NCI-H526 (cell line): ENCODE data around the gene SCRT2.
"Not testable (repeated sequence)": the region's sequence is repeated elsewhere in the genome, so short reads cannot be mapped to it uniquely, and the experiment has no call there.

Experiments used
- DNase-seq, 2 experiments: peaks; one replicate each; lab custom pipeline; 2025; lab: John Stamatoyannopoulos, UW

The SCRT2 gene

DNA sequence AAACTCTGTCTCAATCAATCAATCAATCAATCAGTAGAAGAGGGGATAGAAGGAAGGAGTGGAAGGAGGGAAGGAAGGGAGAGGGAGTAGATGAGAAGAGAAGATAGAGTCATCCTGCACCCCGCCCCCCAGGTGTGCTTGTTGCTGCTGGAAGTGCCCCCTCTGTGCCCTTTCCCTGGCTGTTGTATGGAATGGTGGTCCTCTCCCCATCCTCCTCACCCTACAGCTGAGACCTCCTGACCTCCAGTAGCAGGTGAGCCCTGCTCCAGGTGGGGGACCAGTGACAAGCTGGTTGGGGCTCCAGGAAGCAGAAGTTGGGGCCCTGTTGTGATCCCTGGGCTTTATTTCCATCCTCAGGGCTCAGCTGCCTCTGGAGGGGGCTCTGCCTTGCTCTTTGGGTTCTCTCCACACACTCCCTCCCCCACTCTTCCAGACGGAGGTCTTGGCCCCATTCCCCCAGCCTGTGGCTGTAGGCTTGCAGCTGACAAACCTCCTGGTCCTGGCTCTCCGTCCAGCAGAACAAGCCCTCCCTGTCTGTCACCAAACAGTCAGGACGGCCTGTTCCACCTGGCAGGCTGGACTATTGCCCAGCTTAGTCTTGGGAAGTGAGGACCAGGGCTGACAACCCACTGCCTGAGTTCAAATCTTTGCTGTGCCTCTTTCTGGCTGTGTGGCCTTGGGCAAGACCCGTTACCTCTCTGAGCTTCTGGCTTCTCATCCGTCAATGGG, 26.0 kb upstream of the SCRT2 start:
- no peak for DNase-seq

DNA sequence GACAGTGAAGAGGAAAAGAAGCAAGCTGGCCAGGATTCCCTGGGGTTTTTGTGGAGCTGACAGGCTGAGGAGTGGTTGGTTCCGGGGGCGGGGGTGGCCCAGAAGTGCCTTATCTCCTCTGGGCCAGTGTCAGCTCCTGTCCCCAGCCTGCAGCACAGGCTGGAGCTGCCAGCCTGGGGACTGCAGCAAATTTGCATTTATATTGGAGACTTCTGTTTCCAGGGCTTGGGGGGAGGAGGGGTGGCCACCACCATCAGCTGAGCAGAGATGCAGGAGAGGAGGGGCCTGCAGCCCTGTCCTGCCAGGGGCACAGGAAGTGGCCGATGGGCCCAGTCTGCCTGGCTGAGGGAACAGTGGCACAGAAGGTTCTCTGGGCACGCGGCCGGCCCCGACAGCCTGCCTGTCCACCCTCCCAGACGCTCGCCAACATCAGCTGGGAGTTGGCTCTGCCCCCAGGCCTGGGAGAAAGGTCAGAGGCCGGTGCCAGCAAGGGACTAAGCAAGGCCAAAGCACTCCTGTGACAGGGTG, 24.3 kb upstream of the SCRT2 start:
- peak; percentile 67 to 88 for DNase-seq

DNA sequence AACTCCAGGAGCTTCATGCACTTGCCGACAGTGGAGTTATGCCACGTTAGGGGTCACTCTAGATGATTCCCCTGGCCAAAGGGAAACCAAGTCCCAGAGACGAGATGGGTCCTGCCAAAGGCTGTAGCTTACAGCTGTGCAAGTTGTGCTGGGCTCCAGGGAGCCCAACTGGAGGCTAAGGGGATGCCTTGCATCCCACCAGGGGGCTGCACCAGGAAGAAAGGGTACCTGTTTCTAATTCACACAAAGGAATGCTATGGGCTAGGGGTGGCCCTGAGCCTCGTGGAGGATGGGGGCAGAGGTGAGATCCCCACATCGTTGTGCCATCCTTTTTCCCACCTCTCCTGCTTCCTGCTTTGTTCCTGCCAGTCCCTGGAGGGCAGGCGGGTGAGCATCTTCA, 23.7 kb upstream of the SCRT2 start:
- DNase-seq: no peak

DNA sequence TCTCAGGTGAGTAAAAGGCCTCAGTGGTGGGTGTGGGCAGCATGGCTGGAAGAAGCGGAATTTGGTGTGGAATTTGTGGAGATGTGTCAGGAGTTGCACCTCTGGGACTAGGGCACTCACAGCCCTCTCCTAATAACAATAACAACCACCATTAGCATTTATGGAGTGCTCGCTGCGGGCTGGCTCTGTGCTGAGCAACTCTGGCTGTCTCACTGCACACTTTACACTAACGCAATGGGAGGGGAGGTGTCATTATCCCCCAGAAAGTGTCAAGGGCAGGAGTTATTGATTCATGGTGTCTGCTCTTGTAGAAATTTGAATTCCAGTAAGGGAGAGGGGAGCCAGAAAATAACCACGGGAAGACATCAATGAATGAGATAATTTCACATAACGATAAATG, 22.7 kb upstream of the SCRT2 start:
- DNase-seq: no peak

DNA sequence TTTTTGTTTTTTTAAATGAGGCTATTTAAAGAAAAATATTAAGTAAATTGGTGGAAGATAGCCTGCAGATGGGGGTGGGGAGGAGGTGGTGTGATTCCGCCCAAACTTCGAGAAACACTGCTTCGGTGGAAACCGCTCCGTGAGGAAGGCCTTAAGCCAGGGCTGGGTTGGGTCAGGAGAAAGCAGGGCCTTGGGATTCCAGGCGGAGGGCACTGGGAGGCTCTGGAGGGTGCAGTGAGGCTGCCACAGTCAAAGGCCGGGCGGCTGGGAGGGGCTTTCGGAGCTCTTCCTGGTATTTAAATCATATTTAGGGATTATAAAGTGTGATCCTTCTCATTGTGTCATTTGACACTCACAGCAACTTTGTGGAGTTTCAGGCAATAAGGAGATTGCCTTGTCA, 22.2 kb upstream of the SCRT2 start:
- DNase-seq: no peak

DNA sequence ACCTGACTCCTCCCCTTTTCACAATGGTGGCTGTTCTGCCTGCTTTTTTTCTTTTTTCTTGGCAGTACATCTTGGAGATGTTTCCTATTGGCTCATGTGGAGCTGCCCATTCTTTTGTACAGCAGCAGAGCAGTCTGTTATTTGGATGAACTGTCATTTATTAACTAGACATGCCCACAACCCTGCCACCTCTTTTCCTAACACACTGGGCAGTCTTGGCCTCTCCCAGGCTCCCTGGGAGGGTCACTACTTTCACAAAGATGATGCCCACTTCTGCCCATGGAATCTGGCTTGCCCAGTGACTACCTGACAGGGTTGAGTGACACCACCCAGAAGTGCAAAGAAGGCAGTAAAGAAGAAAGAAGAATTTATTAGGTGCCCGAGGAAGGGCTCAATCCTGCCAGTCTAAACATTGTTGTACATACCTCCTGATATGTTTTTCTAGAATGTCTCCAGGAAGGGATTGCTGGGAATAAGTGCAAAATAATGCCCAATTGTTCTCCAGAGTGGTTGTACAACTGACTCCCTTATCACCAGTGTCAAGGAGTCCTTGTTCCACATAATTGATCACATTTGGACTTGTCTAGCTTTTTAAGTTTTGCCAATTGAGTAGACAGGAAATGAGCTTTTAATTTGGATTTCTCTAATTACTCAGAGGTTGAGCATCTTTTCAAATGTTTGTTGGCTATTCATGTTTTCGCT, 19.7 kb upstream of the SCRT2 start:
- DNase-seq: no peak

DNA sequence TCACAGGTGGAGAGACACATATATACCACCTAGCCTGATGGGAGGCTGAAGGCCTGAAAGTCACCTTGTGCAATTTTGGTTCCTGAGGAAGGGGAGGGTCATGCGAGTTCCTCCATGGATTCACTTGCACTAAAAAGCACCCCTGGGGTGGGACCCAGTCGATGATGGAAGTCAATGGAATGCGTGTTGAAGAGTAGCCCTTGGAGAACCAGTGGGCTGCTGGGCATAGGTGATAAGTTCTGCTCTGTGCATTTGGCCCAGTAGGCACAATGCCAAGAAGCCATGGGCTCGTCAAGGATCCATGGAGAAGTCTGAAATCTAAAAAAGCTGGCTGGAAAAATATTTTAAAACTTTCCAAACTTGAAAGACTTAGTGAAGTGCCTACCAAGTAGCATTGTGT, 18.9 kb upstream of the SCRT2 start:
- DNase-seq: no peak

DNA sequence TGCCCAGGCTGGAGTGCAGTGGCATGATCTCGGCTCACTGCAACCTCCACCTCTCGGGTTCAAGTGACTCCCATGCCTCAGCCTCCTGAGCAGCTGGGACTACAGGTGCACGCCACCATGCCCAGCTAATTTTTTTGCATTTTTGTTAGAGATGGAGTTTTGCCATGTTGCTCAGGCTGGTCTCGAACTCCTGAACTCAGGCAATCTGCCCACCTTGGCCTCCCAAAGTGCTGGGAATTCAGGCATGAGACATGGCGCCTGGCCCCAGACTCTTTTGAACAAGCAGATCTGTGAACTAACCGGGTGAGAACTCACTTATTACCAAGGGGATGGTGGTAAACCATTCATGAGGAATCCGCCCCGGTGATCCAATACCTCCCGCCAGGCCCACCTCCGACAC, 18.2 kb upstream of the SCRT2 start:
- not testable (repeated sequence) for DNase-seq

DNA sequence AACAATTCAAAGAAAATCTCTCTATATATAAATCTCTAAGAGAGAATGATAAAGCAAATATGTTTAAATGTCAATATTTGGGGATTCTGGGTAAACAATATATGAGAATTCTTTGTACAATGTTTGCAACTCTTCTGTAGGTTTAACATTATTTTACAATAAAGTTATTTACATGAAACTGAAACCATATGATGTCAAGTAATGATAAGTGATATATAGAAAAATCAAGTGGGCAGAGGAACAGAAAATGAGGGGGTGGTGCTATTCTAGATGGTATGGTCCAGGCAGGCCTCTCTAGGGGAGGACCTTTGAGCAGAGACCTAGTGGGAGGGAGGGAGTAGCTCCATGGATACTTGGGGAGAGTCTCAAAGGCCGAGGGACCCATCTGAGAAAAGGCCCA, 16.4 kb upstream of the SCRT2 start:
- DNase-seq: no peak

DNA sequence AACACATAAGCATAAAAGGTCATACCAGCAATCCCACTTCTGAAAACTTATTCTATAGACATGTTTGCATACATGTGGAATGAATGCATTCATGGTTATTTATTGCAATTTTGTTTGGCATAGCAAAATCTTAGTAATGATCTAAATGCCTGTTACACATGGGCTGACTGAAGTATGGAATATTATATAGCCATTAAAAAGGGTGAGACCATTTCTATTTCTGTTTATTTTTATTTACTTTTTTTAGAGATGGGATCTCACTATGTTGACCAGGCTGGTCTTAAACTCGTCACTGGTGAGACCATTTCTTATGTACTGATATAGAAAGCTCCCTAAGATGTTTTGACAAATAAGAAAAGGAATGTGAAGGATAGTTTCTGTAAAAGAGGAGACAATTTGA, 14.3 kb upstream of the SCRT2 start:
- DNase-seq: no peak

DNA sequence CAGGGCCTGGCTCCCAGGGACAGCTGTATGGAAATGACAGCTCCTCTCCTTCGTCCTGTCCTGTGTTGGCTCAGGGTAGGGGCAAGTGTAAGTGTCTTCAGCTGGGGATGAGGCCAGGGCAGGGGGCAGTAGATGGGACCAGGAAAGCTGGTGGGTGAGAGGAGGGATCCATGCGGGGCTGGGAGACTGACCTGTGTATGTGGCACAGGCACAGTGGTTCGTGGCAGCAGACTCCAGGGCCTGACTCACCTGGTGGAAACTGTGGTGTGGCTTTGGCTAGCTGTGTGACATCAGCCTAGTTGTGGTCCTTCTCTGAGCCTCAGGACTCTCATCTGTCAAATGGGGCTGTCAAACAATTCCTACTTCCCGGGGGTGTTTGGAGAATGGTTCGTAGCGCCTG, 13.7 kb upstream of the SCRT2 start:
- no peak for DNase-seq

DNA sequence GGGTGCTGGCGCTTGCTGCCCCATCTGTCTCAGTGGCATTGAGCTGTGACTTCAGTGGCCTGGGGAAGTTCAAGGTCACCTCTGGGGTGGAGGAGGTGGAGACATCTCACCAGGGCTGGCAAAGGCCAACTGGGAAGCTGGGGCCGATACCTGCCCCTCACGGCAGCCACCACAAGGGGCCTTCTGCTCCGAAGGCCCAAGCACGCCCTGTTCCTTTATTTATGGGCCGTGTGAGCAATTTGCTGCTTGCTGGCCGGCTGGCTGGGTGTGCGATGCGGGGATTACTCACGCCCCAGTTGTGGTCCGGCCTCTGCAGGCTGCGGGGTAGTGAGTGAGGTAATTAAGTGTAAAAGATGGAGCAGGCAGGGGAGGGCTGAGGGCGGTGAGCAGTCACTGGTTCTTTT, 13.2 kb upstream of the SCRT2 start:
- peak in 1 of 2 experiments; percentile 86 for DNase-seq

DNA sequence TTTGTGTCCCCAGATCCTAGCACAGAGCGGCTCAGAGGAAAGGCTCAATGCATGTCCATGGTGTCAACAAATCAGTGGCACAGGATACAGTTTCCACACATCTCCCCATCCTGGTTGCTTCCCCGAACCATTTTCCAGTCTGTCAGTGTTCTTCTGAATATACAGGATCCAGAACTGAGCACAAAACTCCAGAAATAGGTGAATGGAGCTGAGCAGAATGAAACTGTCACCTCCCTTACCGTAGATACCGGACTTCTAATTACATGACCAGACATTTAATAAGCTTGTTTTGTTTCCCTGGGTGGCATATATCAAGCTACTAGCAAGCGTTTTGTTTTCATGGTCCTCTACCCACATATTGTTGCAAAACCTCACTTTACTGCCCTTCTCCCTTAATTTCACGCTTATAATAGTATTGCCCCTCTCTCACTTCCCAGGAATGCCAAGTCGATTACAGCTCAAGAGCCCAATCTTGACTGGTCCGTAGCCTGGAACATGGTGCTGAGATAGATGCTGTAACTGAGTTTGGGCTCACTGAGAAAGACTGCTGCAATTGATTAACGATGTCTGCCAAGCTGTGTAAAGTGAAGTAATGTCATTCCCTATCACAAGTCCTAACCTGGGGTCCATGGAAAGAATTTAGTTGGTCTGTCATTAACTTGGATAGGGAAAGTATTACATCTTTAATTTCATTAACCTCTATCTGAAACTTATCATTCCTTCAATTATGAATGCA, 12.0 kb upstream of the SCRT2 start:
- DNase-seq: no peak

DNA sequence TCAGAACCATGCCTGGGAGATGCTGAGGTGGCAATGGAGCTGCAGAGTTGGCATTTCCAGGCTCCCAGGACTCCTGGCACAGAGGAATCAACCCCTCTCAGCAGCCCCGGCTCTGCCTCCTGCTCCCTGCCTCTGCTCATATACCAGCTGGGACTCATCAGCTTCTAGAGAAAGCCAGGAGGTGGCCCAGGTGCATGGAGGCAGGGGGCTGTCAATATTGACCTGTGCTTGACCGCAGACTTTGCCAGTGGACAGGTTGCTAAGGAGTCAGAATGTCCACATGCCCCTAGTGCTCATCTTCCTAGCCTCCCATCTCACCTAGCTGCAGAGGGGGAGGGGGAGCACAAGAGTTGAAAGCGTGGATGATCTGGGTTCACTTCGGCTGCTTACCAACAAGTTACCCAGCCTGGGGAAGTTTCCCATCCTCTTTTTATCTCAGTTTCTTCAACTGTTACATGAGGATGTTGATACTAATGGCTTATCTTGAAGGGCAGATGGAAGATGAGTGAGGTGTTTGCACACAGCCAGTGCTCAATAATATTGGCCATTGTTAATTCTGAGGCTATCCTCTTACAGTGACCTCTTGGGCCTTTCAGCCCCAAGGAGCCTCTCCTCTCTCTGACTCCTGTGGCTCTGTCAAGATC, 9.2 kb upstream of the SCRT2 start:
- no peak for DNase-seq

DNA sequence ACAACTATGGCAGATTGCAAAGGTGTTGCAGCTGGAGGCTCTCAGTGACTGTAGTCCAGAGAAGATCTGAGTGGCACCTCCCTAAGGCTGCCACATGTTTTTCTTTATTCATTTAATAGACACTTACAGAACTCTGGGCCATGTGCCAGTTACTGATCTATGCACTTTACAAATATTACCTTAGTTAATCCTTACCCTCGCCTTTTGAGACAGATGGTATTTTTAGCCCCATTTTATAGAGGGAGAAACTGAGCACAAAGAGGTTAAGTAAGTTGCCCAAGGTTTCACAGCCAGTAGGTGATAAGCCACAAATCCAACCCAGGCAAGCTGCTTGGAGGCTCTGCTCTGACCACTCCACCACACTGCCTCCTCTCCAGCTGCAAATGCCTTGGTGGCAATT, 6.5 kb upstream of the SCRT2 start:
- no peak for DNase-seq

DNA sequence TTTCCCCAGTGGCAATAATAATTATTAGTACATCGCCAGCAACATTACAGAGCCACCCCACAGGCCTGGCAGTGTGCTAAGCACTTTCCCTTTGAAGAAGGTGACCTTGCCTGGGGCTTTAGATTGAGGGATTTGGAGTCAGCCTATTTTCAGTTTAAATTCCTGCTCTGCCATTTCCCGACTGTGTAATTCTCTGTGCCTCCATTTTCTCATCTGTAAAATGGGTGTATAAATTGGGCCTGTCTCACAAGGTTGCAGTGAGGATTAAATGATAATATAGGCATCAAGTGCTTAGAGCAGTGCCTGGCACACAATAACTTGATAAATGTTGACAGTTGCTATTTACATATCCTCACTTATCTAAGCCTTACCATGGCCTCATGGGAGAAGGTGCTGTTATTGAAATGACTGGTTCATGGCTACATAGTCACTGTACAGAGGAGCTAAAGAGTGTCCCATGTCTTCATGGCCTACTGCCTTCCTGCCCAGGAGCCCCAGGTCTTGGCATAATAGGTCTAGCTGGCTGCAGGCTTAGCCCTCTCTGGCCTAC, 5.1 kb upstream of the SCRT2 start:
- DNase-seq: peak; percentile 31 to 44

DNA sequence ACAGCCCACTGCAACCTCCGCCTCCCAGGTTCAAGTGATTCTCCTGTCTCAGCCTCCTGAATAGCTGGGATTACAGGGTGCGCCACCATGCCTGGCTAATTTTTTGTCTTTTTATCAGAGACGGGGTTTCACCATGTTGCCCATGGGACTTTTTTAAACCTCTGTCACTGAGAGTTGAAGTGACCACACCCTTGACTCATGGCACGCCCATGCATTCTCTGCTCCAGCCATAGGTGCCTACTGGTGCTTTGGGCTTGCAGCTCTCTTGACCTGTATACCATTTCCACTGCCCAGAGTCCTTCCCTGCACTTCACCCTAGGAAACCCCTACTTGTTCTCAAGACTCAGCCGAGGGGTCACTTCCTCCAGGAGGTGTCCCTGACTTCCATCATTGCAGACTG, 2.4 kb upstream of the SCRT2 start:
- DNase-seq: no peak

DNA sequence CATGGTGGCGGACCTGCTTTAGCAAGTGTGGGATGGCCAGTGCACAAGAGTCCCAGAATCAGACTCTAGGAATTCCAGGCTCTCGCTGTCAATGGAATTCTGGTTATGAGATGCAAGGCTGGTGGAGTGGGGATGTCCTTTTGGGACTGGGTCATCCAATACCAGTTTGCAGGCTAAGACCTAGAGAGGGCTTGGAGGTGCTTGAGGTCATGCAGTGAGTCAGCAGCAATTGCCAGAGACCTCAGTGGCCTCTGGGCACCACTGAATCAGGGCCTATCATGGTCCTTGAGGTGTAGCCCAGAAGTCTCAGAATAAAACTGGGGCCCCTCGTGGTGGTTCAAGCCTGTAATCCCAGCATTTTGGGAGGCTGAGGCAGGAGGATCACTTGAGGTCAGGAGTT, 1.4 kb upstream of the SCRT2 start:
- peak in 1 of 2 experiments; percentile 72 for DNase-seq

DNA sequence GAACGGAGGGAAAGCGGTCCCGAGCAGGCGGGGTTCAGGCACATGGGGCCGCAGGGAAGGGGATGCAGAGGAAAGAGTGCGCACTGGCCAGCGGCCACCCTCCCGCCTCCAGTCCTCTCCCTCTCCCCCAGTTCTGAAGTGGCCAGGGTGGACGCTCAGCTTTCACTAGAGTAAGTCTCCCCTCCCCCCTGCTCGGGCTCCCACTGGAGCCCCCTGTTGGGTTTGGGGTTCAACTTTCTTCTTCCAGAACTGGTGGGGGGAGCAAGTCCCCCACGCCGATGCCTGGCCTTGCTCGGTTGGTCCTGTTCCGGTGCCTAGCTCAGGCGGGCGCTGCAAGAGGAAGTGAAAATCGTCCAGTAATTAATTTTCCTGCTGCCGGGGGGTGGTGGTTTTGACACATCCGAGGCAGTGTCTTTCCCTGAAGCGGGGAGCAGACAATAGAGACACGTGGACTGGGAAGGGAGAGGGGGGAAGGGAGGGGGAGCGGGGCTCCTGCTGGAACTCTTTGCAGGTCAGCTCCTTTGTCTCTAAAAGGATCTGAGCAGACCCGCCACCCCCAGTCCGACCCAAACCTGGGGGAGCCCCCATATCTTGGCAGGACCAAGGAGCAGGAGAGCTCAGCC, 824 bp upstream of the SCRT2 start:
- peak; percentile 74 to 82 for DNase-seq

DNA sequence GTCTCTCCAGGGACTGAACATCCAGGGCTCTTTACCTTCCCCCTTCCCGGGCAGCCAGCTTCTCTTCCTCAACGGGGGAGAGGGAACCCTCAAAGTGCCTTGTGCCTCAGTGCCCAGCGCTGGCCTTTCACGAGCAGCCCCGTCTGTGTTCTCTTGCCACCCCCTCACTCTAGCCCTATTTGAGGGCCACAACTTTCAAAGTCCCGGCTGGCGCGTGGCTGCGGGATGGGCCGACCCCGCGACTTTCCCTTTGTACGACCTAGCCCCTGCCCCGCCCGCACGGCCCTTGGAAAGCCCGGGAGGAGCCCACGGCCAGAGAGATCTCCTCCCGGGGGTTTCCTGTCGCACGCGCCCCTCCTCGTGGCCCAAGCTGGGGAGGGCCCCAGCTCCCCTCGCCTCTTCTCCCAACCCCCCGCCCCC, 559 bp downstream of the SCRT2 start:
- DNase-seq: peak; percentile 24 to 80

DNA sequence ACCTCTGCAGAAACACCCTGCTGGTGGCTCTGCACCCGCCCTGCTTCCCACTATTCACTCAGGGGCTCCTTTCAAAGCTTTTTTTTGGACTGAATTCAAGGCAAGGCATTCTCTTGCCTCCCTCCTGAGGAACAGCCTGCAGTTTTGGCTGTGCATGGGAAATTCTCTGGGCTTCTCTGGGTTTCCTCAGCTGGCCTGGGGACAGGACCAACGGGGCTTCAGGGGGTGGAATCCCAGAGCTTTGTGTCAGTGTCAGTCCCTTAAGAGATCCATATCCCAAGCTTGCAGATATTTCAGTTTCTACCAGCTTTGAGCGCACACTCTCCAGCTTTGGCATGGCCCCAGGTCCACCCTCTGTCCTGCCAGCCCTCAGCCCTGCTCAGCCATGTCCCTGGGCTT, 2.0 kb downstream of the SCRT2 start:
- peak in 1 of 2 experiments; percentile 42 for DNase-seq
